GM21576 (cell line): ENCODE results near the gene MAD1L1.
A peak's percentile ranks its signal among the peaks of the same experiment; 100 is the strongest.
"Not testable (repeated sequence)": the region's sequence is repeated elsewhere in the genome, so short reads cannot be mapped to it uniquely, and the experiment has no call there.

Experiments
- ATAC-seq: cut with Tn5 transposase; IDR thresholded peaks from one replicate; pipeline ENCODE4 v1.9.1; 2021; ENCODE audit warnings: mild to moderate bottlenecking, moderate library complexity; ENCODE audit not compliant: unreplicated experiment

MAD1L1 gene

GRCh38 chr7:1995911-1996420 lies 236.8 kb downstream of the MAD1L1 start:
- ATAC-seq = not testable (repeated sequence)

- no peak for ATAC-seq
These were observed 237.3 kb downstream of the MAD1L1 start for GRCh38 chr7:1995426-1995825.

- no peak for ATAC-seq
These were observed 237.8 kb downstream of the MAD1L1 start for GRCh38 chr7:1994931-1995330.

- ATAC-seq = no peak
These were observed 238.7 kb downstream of the MAD1L1 start for GRCh38 chr7:1993776-1994740.

- ATAC-seq = no peak
These were observed 239.6 kb downstream of the MAD1L1 start for GRCh38 chr7:1993031-1993695.

- no peak for ATAC-seq
These were observed 240.2 kb downstream of the MAD1L1 start for GRCh38 chr7:1992554-1992953.

- no peak for ATAC-seq
These were observed 242.6 kb downstream of the MAD1L1 start for GRCh38 chr7:1990001-1990670.

GRCh38 chr7:1989049-1989860 lies 243.5 kb downstream of the MAD1L1 start:
- ATAC-seq = no peak

- no peak for ATAC-seq
These were observed 244.2 kb downstream of the MAD1L1 start for GRCh38 chr7:1988533-1988930.

GRCh38 chr7:1987591-1988532 lies 244.9 kb downstream of the MAD1L1 start:
- ATAC-seq = no peak

- no peak for ATAC-seq
These were observed 245.6 kb downstream of the MAD1L1 start for GRCh38 chr7:1987084-1987535.

- ATAC-seq = no peak
These were observed 246.2 kb downstream of the MAD1L1 start for GRCh38 chr7:1986366-1987083.

GRCh38 chr7:1985936-1986335 lies 246.8 kb downstream of the MAD1L1 start:
- no peak for ATAC-seq

GRCh38 chr7:1985042-1985441 lies 247.7 kb downstream of the MAD1L1 start:
- ATAC-seq = no peak

- ATAC-seq = no peak
These were observed 250.9 kb downstream of the MAD1L1 start for GRCh38 chr7:1981878-1982230.

- ATAC-seq = no peak
These were observed 251.4 kb downstream of the MAD1L1 start for GRCh38 chr7:1981201-1981877.

- peak; percentile 80 for ATAC-seq
These were observed 252.9 kb downstream of the MAD1L1 start for GRCh38 chr7:1979591-1980560.
